GOT3 (cell line): Measurements from ENCODE around the gene MMP11.

Source experiments
- DNase-seq: peaks from one replicate; lab custom pipeline; 2025; ENCODE audit warnings: mixed read lengths; lab: John Stamatoyannopoulos, UW

MMP11 gene

DNA sequence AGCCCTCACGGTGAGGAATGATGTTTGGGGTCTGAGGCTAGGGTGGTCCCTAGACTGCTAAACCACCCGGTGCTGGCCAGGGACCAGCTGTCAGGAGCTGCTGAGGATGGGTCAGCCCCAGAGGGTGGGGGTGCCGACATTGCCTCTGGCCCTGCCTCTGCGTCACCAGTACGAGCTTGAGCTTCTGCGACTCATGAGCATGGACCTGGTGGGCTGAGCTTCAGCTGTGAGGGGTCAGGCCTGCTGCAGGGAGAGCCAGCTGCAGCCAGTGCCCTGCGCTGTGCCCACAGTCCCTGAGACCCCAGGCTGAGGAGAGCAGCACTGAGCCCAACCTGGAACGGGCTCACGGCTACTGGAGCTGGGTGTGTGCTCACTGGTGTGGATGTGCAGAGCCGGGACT is 59.1 kb downstream of the MMP11 start:
- no peak for DNase-seq

DNA sequence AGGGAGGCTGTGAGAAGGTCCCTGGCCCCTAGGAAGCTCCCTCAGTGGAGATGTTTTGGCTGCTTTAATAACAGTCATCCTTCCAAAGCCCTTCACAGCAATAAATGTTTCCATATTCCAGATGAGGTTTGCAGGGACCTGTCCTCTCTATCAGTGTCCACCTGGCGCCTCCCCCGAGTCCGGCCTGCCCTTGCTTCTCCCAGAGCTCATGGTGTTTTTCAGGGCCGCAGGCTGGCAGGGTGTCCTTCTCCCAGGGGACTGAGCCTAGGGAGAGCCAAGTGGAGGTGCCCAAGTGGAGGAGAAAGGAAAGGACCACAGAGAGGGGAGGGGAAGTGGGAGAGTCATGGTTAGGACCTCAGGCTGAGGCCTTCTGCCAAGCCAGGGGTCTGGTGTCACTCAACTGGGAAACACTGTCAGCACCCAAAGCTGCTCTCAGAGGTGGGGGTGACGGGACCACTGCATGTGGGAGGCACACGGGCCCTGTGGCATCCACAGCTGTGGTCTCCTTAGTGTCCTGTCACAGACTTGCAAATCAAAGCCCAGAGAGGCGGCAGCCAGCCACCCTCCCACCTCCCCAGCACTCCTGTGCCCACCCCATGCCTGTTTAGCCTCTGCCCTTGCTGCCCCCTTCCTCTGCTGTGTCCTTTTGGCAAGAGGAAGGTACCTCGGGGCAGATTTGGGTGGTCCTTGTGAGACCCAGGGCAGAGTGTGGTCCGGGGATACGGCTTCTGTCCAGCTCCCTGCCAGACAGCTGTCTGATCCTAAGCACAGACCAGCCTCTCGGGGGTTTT is 59.8 kb downstream of the MMP11 start:
- no peak for DNase-seq

DNA sequence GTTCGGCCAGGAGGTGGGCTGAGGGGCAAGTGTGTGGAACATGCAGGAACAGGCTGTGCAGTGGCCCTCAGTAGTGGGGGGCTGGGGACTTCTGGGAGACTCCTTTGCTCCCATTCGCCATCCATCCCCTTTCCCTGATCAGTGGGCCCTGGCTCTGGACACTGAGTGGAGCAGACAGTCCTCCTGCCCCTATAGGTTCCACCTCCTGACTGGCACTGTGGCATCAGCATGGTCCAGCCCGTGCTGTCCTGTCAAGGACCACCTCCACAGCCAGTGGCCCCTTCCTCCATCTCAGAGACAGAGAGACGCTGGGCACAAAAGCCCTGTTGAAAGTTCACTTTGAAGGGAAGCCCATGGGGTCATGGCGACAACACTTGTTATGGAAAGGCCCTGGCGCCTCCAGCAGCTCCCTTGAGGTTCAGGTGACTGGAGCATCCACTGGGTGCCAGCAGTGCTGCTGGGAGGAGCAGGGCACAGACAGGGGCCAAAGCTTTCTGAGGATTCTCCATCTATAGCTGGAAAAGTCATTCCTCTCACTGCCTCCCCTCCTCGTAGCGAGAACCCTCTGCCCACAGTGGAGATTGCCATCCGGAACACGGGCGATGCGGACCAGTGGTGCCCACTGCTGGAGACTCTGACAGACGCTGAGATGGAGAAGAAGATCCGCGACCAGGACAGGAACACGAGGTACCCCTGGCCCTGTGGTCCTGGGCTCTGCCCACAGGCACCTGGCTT is 60.5 kb downstream of the MMP11 start:
- no peak for DNase-seq
